ENCODE data around the gene TPST2.

- TF ChIP-seq CTCF (IDR thresholded peaks at IDR 0.05): no peak
- no peak for TF ChIP-seq POLR2A (IDR thresholded peaks at IDR 0.05)
These were observed 7.5 kb upstream of the TPST2 start for GRCh38 chr22:26597480-26597879.
